GM19438 (cell line): ENCODE results near the gene CLDN16.

Experiments used
- ATAC-seq: cut with Tn5 transposase; IDR thresholded peaks from one replicate; pipeline ENCODE4 v1.9.1; 2021; ENCODE audit warnings: low read depth; ENCODE audit not compliant: unreplicated experiment

Gene CLDN16

GRCh38 chr3:190387578-190388213, at the start of gene CLDN16:
Gene CLDN16, plus strand, starts transcription at chr3:190388163. Its CDS starts 167 bp downstream, at chr3:190388330.
- ATAC-seq = no peak

GRCh38 chr3:190338717-190339116, 49.2 kb upstream of the CLDN16 start:
- ATAC-seq = no peak

- ATAC-seq = peak; percentile 95
Measured at GRCh38 chr3:190339130-190339529, 48.8 kb upstream of the CLDN16 start.

- no peak for ATAC-seq
Measured at GRCh38 chr3:190340071-190340470, 47.9 kb upstream of the CLDN16 start.

- ATAC-seq = no peak
Measured at GRCh38 chr3:190345027-190345821, 42.7 kb upstream of the CLDN16 start.

- no peak for ATAC-seq
Measured at GRCh38 chr3:190345878-190346277, 42.1 kb upstream of the CLDN16 start.

GRCh38 chr3:190346541-190346940, 41.4 kb upstream of the CLDN16 start:
- ATAC-seq = no peak

GRCh38 chr3:190352861-190353457, 35.0 kb upstream of the CLDN16 start:
- ATAC-seq = no peak

GRCh38 chr3:190356246-190356645, 31.7 kb upstream of the CLDN16 start:
- ATAC-seq = no peak

GRCh38 chr3:190357468-190357867, 30.5 kb upstream of the CLDN16 start:
- ATAC-seq = no peak

- no peak for ATAC-seq
Measured at GRCh38 chr3:190359813-190360212, 28.1 kb upstream of the CLDN16 start.

GRCh38 chr3:190360228-190360627, 27.7 kb upstream of the CLDN16 start:
- no peak for ATAC-seq

- ATAC-seq = no peak
Measured at GRCh38 chr3:190361791-190362190, 26.2 kb upstream of the CLDN16 start.

- no peak for ATAC-seq
Measured at GRCh38 chr3:190362258-190362657, 25.7 kb upstream of the CLDN16 start.

GRCh38 chr3:190366133-190366532, 21.8 kb upstream of the CLDN16 start:
- ATAC-seq = no peak

GRCh38 chr3:190368881-190369280, 19.1 kb upstream of the CLDN16 start:
- ATAC-seq = no peak

- no peak for ATAC-seq
Measured at GRCh38 chr3:190369668-190370295, 18.2 kb upstream of the CLDN16 start.

- no peak for ATAC-seq
Measured at GRCh38 chr3:190370369-190370768, 17.6 kb upstream of the CLDN16 start.

- no peak for ATAC-seq
Measured at GRCh38 chr3:190371152-190371551, 16.8 kb upstream of the CLDN16 start.

- ATAC-seq = no peak
Measured at GRCh38 chr3:190375246-190375645, 12.7 kb upstream of the CLDN16 start.

GRCh38 chr3:190375671-190376070, 12.3 kb upstream of the CLDN16 start:
- no peak for ATAC-seq
